Calu3 (cell line): ENCODE data around the gene APPL1. TPM values are rescaled to one million over a fixed set of nuclear protein-coding genes. Genes with fewer than 3 reads are reported as not detected.

Source experiments
- BruUV-seq: library from RNA; stranded (reverse); fragments of 400-500 nt; replicated peaks from 2 replicates; lab custom pipeline; 2021; lab: Mats Ljungman, UMichigan
- CTCF ChIA-PET: fragments of 300-600 bp; sonication (Branson Sonifier 250); formaldehyde crosslinking; loops from one replicate; lab custom pipeline; 2022; ENCODE audit warnings: antibody characterized with exemption; lab: Charles Lee
- DNase-seq: peaks from one replicate; pipeline ENCODE4 v3.0.0; 2022
- H3K27ac Mint-ChIP-seq: one replicate; pipeline ENCODE4 v1.8.0; 2022; ENCODE audit warnings: mixed read lengths; ENCODE audit not compliant: unreplicated experiment
- H3K27me3 Mint-ChIP-seq: one replicate; pipeline ENCODE4 v1.8.0; 2022; ENCODE audit warnings: mixed read lengths; ENCODE audit not compliant: unreplicated experiment
- H3K36me3 Mint-ChIP-seq: one replicate; pipeline ENCODE4 v1.8.0; 2022; ENCODE audit warnings: mild to moderate bottlenecking, moderate library complexity, mixed read lengths; ENCODE audit not compliant: insufficient read depth, unreplicated experiment
- H3K4me1 Mint-ChIP-seq: one replicate; pipeline ENCODE4 v1.8.0; 2022; ENCODE audit warnings: mild to moderate bottlenecking, low read depth, mixed read lengths; ENCODE audit not compliant: unreplicated experiment
- H3K4me3 Mint-ChIP-seq: one replicate; pipeline ENCODE4 v1.8.0; 2022; ENCODE audit warnings: mild to moderate bottlenecking, low read depth, moderate library complexity, mixed read lengths; ENCODE audit not compliant: unreplicated experiment
- H3K9me3 Mint-ChIP-seq: one replicate; pipeline ENCODE4 v1.8.0; 2022; ENCODE audit warnings: low read depth, mixed read lengths; ENCODE audit not compliant: unreplicated experiment
- CTCF ChIP-seq: fragments of 200-600 bp; IDR thresholded peaks from one replicate; pipeline ENCODE4 v1.8.0; 2022; ENCODE audit warnings: antibody characterized with exemption; ENCODE audit not compliant: unreplicated experiment
- intact Hi-C: fragments of 100-400 bp; cut with micrococcal nuclease; formaldehyde crosslinking; loops from one replicate; pipeline ENCODE4 v1.10.0; 2022; ENCODE audit not compliant: unreplicated experiment
- total RNA-seq: library from RNA; stranded (reverse); gene quantifications from 2 replicates; pipeline ENCODE4 v1.2.3, GENCODE V29; 2022

Gene APPL1
- total RNA-seq, 1 experiment from 2014 or later, result 31.9 TPM

DNA sequence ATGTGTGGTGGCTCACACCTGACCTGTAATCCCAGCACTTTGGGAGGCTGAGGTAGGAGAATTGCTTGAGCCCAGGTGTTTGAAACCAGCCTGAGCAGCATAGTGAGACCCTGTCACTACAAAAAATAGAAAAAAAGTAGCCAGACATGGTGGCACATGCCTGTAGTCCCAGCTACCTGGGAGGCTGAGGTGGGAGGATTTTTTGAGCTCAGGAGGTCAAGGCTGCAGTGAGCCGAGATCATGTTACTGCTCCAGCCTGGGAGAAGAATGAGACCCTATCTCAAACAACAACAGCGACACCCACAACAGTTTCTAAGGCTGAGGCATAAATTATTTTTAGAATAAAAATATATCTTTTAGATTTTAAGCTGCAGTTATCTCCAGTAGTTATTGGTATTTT, 6.3 kb downstream of the APPL1 start:
- no peak for TF ChIP-seq CTCF
- no TSS peak for BruUV-seq
- Mint-ChIP-seq H3K4me1 (no peaks in the 10 kb centered on the region), H3K27ac (no peak overlapping the region), H3K9me3 (no peaks in the 10 kb centered on the region), H3K4me3 (no peak overlapping the region), H3K36me3 (peaks cover 3% of the 10 kb centered on the region), H3K27me3 (no peaks in the 10 kb centered on the region)
- no peak for DNase-seq
- CTCF ChIA-PET, result interaction anchor here (0.8 kb wide), 1 partner anchor 359 kb away, joined by 9 read pairs; no protein-coding TSS in a partner anchor
- intact Hi-C loops, result no loop called here

GRCh38 chr3:57234613-57235575, 7.4 kb downstream of the APPL1 start:
- DNase-seq, result no peak
- no peaks in the 10 kb centered on the region for H3K9me3 Mint-ChIP-seq
- CTCF ChIA-PET, result no interaction called here

DNA sequence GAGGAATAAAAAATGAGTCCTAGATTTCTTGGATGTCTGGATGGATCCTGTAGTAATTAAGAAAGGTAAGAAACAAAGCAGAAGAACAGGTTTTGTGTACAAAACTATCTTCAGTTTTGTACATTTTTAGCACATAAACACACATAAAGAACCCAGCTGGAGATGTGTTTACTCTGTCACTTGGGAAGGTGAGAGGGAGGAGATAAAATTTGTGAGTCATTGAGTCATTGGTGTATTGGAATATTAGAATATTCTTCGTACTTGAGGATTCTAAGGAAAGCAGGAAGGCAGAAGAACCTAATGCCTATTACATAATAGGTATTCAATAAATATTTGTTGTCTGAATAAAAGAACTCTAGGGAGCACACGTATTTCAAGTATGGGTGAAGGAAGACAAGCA, 17.4 kb downstream of the APPL1 start:
- no peaks in the 10 kb centered on the region for H3K9me3 Mint-ChIP-seq
- H3K4me1 Mint-ChIP-seq, result no peaks in the 10 kb centered on the region
- no peak for TF ChIP-seq CTCF
- no peak overlapping the region for H3K4me3 Mint-ChIP-seq
- peaks cover 11% of the 10 kb centered on the region for H3K36me3 Mint-ChIP-seq
- BruUV-seq, result no TSS peak
- no peaks in the 10 kb centered on the region for H3K27me3 Mint-ChIP-seq
- intact Hi-C loops, result no loop called here
- H3K27ac Mint-ChIP-seq, result no peak overlapping the region
- DNase-seq, result no peak
- CTCF ChIA-PET, result no interaction called here

More at GRCh38 chr3:57234613-57235575, 7.4 kb downstream of the APPL1 start:
- Mint-ChIP-seq H3K4me3 (no peak overlapping the region), H3K36me3 (no peaks in the 10 kb centered on the region), H3K27ac (no peak overlapping the region), H3K4me1 (no peaks in the 10 kb centered on the region), H3K27me3 (no peaks in the 10 kb centered on the region)
- BruUV-seq, result no TSS peak
- intact Hi-C loops, result no loop called here
- no peak for TF ChIP-seq CTCF

DNA sequence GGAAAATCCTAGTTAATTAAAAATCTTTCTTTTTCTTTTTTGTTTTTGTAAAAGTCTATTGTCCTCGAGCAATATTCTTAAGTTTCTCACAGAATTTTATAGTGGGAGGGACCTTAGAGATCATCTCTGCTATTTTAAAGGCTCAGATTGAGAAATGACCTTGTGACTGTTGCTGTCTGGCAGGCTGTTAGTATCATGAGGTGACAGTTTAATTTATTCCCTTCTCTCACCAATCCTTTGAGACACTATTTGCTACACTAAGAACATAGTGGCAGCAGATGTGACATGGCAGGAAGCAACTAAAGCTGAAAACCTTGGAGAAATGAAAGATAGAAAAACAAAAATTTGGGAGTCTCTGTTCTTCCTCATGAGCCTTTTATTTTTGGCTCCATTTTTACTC, 24.9 kb downstream of the APPL1 start:
- CTCF ChIA-PET, result no interaction called here
- BruUV-seq, result no TSS peak

More for the DNA sequence above, 24.9 kb downstream of the APPL1 start:
- intact Hi-C loops, result no loop called here
- no peak for DNase-seq
- H3K27ac Mint-ChIP-seq, result no peak overlapping the region
- TF ChIP-seq CTCF, result no peak
- peaks cover 11% of the 10 kb centered on the region for H3K36me3 Mint-ChIP-seq
- no peaks in the 10 kb centered on the region for H3K4me1 Mint-ChIP-seq
- no peak overlapping the region for H3K4me3 Mint-ChIP-seq
- no peaks in the 10 kb centered on the region for H3K27me3 Mint-ChIP-seq
- no peaks in the 10 kb centered on the region for H3K9me3 Mint-ChIP-seq
